HepG2 (cell line): Measurements from ENCODE around the gene ADCY7. TPM values are rescaled to one million over a fixed set of nuclear protein-coding genes. Genes with fewer than 3 reads are reported as not detected.

Experiments used
- AGO1 ChIP-seq: fragments of 200-400 bp; formaldehyde crosslinking; IDR thresholded peaks from 2 replicates; pipeline ENCODE4 v1.6.1; 2017; ENCODE audit warnings: mild to moderate bottlenecking, low read depth, low read length, moderate library complexity; ENCODE audit not compliant: poor library complexity, severe bottlenecking
- ETV6 ChIP-seq: sonication (generic); formaldehyde crosslinking; conservative IDR thresholded peaks from 2 replicates; pipeline ENCODE4 v1.4.0; 2020; ENCODE audit warnings: missing genetic modification reagents
- FOSL1 ChIP-seq: sonication (generic); formaldehyde crosslinking; IDR thresholded peaks from 2 replicates; pipeline ENCODE4 v1.9.0; 2021; ENCODE audit warnings: missing genetic modification reagents, borderline replicate concordance
- FOXO1 ChIP-seq: sonication (generic); formaldehyde crosslinking; IDR thresholded peaks from 2 replicates; pipeline ENCODE4 v1.4.0; 2020; ENCODE audit warnings: missing genetic modification reagents
- FOXP1 ChIP-seq, 2 experiments: fragments of 450-650 bp in 1 of 2; IDR thresholded peaks; 2 replicates each; pipeline ENCODE4 v1.6.1; 2017 to 2018; ENCODE audit warnings: antibody characterized with exemption in 1 of 2
- GTF3A ChIP-seq: sonication (generic); formaldehyde crosslinking; conservative IDR thresholded peaks from 2 replicates; pipeline ENCODE4 v1.4.0; 2020; ENCODE audit warnings: mild to moderate bottlenecking, missing genetic modification reagents
- HCFC1 ChIP-seq: fragments of 150-350 bp; IDR thresholded peaks from 2 replicates; pipeline ENCODE4 v1.6.1; 2014; ENCODE audit warnings: low read depth, low read length
- IKZF4 ChIP-seq: sonication (generic); formaldehyde crosslinking; IDR thresholded peaks from 2 replicates; pipeline ENCODE4 v1.5.1; 2020; ENCODE audit warnings: borderline replicate concordance, mild to moderate bottlenecking, low read depth, missing genetic modification reagents; ENCODE audit errors: not compliant biosample characterization
- KAT7 ChIP-seq: IDR thresholded peaks from 2 replicates; pipeline ENCODE4 v1.6.1; 2018; ENCODE audit warnings: borderline replicate concordance, missing compliant biosample characterization
- MATR3 ChIP-seq: sonication (generic); formaldehyde crosslinking; IDR thresholded peaks from 2 replicates; pipeline ENCODE4 v1.4.0; 2020; ENCODE audit warnings: missing genetic modification reagents
- MEIS1 ChIP-seq: sonication (generic); formaldehyde crosslinking; IDR thresholded peaks from 2 replicates; pipeline ENCODE4 v1.9.0; 2021; ENCODE audit warnings: mild to moderate bottlenecking, missing genetic modification reagents, moderate library complexity, borderline replicate concordance
- MIER2 ChIP-seq: IDR thresholded peaks from 2 replicates; pipeline ENCODE4 v1.6.1; 2016; ENCODE audit warnings: missing biosample characterization, missing genetic modification reagents
- RBM22 ChIP-seq: fragments of 200-400 bp; formaldehyde crosslinking; optimal IDR thresholded peaks from 2 replicates; pipeline ENCODE3; 2017; ENCODE audit warnings: mild to moderate bottlenecking, low read length, moderate library complexity
- SNRNP70 ChIP-seq: fragments of 200-400 bp; formaldehyde crosslinking; IDR thresholded peaks from 2 replicates; pipeline ENCODE4 v1.6.1; 2017; ENCODE audit warnings: mild to moderate bottlenecking, low read depth, low read length, moderate library complexity
- TFDP1 ChIP-seq: IDR thresholded peaks from 2 replicates; pipeline ENCODE4 v1.6.1; 2016; ENCODE audit warnings: missing compliant biosample characterization, missing genetic modification reagents, borderline replicate concordance
- ZNF546 ChIP-seq: sonication (generic); formaldehyde crosslinking; conservative IDR thresholded peaks from 2 replicates; pipeline ENCODE4 v1.8.1; 2023; ENCODE audit warnings: mild to moderate bottlenecking, missing genetic modification reagents
- ZNF629 ChIP-seq: sonication (generic); formaldehyde crosslinking; conservative IDR thresholded peaks from 2 replicates; pipeline ENCODE4 v1.5.0; 2020; ENCODE audit warnings: missing genetic modification reagents
- ZNF768 ChIP-seq: sonication (generic); formaldehyde crosslinking; IDR thresholded peaks from 2 replicates; pipeline ENCODE4 v1.4.0; 2020; ENCODE audit warnings: missing genetic modification reagents
- ZNF782 ChIP-seq: sonication (generic); formaldehyde crosslinking; IDR thresholded peaks from 2 replicates; pipeline ENCODE4 v1.4.0; 2020; ENCODE audit warnings: missing genetic modification reagents, mild to moderate bottlenecking, borderline replicate concordance
- ZNF83 ChIP-seq: sonication (generic); formaldehyde crosslinking; IDR thresholded peaks from 2 replicates; pipeline ENCODE4 v1.4.0; 2020; ENCODE audit warnings: missing genetic modification reagents, mild to moderate bottlenecking, borderline replicate concordance
- ZNF883 ChIP-seq: sonication (generic); formaldehyde crosslinking; IDR thresholded peaks from 2 replicates; pipeline ENCODE4 v1.5.1; 2020; ENCODE audit warnings: mild to moderate bottlenecking, missing genetic modification reagents; ENCODE audit errors: not compliant biosample characterization
- polyA plus RNA-seq, 8 experiments: library from polyadenylated mRNA; depleted of rRNA in 3 of 8; stranded (reverse) in 7 of 8; unstranded in 1 of 8; fragments of >200 nt; fragmentation: Illumina TruSeq in 4 of 8; extraction: Trizol in 4 of 8; gene quantifications; 2 replicates each; pipeline versions ENCODE4 v1.2.1 to v1.2.3, GENCODE V29; 2011 to 2016; ENCODE audit warnings: low read depth in 4 of 8, missing spikeins in 1 of 8, mixed read lengths in 1 of 8; ENCODE audit not compliant: insufficient read depth in 1 of 8
- total RNA-seq, 5 experiments: library from RNA; depleted of rRNA; stranded (reverse); fragments of >200 nt; fragmentation: Illumina TruSeq; extraction: Trizol; gene quantifications; 2 replicates each; pipeline ENCODE4 v1.2.3, GENCODE V29; 2016; ENCODE audit warnings: low read depth in 1 of 5
- TF ChIP-seq, protein P1 (sequence below): IDR thresholded peaks from 2 replicates; pipeline ENCODE4 v1.6.1; 2018; ENCODE audit warnings: missing genetic modification reagents, mild to moderate bottlenecking, missing compliant biosample characterization
- TF ChIP-seq, protein P2 (sequence below): sonication (generic); formaldehyde crosslinking; IDR thresholded peaks from 2 replicates; pipeline ENCODE4 v1.4.0; 2020; ENCODE audit warnings: missing genetic modification reagents, borderline replicate concordance

The ADCY7 gene
- total and polyA plus RNA-seq, 2 of the 13 experiments (the other 11 are each of a cell fraction or from before 2014, with no cell fraction given), result 2.2 to 4.3 TPM

GRCh38 chr16:50311891-50312501 is 45.6 kb downstream of the ADCY7 start (continued):
- TF ChIP-seq TFDP1 (CRISPR knock-in tag) (no peak), FOXO1 (no peak), MIER2 (CRISPR knock-in tag) (no peak), ZNF782 (CRISPR knock-in tag) (no peak), HCFC1 (no peak), KAT7 (CRISPR knock-in tag) (no peak), IKZF4 (CRISPR knock-in tag) (no peak), MATR3 (CRISPR knock-in tag) (no peak), GTF3A (CRISPR knock-in tag) (no peak), ZNF883 (CRISPR knock-in tag) (no peak), AGO1 (peak; percentile 50), RBM22 (peak; percentile 38), FOXP1 (IDR thresholded peaks at IDR 0.05) (no peak), FOXP1 (CRISPR knock-in tag; IDR thresholded peaks at IDR 0.05) (no peak), FOSL1 (CRISPR knock-in tag) (no peak), ZNF83 (CRISPR knock-in tag) (no peak), ZNF768 (CRISPR knock-in tag) (peak; percentile 40; the same call in 1 of the 2 replicates), ZNF629 (CRISPR knock-in tag) (peak; percentile 97), SNRNP70 (no peak), ZNF546 (CRISPR knock-in tag) (no peak), ETV6 (CRISPR knock-in tag) (no peak), MEIS1 (CRISPR knock-in tag) (no peak)
- TF ChIP-seq, protein P1, sequence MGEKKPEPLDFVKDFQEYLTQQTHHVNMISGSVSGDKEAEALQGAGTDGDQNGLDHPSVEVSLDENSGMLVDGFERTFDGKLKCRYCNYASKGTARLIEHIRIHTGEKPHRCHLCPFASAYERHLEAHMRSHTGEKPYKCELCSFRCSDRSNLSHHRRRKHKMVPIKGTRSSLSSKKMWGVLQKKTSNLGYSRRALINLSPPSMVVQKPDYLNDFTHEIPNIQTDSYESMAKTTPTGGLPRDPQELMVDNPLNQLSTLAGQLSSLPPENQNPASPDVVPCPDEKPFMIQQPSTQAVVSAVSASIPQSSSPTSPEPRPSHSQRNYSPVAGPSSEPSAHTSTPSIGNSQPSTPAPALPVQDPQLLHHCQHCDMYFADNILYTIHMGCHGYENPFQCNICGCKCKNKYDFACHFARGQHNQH (CRISPR knock-in tag), result no peak
- TF ChIP-seq, protein P2, sequence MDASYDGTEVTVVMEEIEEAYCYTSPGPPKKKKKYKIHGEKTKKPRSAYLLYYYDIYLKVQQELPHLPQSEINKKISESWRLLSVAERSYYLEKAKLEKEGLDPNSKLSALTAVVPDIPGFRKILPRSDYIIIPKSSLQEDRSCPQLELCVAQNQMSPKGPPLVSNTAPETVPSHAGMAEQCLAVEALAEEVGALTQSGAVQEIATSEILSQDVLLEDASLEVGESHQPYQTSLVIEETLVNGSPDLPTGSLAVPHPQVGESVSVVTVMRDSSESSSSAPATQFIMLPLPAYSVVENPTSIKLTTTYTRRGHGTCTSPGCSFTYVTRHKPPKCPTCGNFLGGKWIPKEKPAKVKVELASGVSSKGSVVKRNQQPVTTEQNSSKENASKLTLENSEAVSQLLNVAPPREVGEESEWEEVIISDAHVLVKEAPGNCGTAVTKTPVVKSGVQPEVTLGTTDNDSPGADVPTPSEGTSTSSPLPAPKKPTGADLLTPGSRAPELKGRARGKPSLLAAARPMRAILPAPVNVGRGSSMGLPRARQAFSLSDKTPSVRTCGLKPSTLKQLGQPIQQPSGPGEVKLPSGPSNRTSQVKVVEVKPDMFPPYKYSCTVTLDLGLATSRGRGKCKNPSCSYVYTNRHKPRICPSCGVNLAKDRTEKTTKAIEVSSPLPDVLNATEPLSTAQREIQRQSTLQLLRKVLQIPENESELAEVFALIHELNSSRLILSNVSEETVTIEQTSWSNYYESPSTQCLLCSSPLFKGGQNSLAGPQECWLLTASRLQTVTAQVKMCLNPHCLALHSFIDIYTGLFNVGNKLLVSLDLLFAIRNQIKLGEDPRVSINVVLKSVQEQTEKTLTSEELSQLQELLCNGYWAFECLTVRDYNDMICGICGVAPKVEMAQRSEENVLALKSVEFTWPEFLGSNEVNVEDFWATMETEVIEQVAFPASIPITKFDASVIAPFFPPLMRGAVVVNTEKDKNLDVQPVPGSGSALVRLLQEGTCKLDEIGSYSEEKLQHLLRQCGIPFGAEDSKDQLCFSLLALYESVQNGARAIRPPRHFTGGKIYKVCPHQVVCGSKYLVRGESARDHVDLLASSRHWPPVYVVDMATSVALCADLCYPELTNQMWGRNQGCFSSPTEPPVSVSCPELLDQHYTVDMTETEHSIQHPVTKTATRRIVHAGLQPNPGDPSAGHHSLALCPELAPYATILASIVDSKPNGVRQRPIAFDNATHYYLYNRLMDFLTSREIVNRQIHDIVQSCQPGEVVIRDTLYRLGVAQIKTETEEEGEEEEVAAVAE (CRISPR knock-in tag), result no peak
